Measurements from ENCODE around the gene FCER1G. TPM values are rescaled to one million over a fixed set of nuclear protein-coding genes. Genes with fewer than 3 reads are reported as not detected.

FCER1G gene
- total and polyA plus RNA-seq, 9 of the 15 experiments (the other 6 are each of a cell fraction or from before 2014, with no cell fraction given), result 0.15 to 0.69 (median 0.31) TPM; not detected in 2

DNA sequence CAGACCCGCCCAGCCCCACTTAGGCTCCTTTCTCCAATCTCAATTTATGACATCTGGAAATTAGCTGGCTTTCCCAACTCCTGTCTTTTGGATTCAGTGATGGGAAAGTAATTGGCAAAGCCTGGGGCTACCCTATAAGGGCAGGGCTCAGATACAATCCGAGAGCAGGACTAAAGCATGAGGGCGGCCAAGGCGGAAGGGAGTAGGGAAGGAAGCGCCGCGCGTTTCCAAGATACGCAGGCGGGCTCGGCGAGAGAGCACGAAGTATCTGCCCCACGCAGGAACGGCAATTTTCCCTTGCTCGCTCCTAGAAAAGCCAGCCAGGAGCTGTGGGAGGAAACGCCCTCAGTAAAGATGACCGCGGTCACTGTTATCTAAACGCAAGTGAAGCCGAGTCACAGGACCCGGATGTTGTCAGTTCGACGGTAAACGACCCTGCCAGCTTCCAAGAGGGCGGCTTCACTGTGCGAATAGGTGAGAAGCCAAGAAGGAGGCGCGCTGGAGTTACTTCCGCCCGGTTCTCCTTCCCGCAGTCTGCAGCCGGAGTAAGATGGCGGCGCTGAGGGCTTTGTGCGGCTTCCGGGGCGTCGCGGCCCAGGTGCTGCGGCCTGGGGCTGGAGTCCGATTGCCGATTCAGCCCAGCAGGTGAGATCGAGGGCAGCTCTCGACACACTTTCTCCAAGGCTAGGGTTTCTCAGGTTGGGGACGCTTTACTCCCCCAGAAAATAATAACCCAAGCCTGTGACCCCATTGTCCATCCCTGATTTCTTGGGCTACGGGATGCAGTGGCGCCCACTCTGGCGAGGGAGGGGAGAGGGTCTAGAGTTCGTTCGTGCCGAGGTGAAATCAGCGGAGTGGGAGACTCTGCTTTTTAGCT lies 13.0 kb upstream of the FCER1G start, which contains the start of gene NDUFS2 (continued):
- TF ChIP-seq, protein P1, sequence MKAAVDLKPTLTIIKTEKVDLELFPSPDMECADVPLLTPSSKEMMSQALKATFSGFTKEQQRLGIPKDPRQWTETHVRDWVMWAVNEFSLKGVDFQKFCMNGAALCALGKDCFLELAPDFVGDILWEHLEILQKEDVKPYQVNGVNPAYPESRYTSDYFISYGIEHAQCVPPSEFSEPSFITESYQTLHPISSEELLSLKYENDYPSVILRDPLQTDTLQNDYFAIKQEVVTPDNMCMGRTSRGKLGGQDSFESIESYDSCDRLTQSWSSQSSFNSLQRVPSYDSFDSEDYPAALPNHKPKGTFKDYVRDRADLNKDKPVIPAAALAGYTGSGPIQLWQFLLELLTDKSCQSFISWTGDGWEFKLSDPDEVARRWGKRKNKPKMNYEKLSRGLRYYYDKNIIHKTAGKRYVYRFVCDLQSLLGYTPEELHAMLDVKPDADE (conservative IDR thresholded peaks at IDR 0.05; ENCODE audit: control insufficient read depth, low read depth, low read length), result peak; percentile 95
- TF ChIP-seq DNMT1 (IDR thresholded peaks at IDR 0.05) (0 out of 2 replicates have a peak, but pooled peaks have one; percentile 75), PHF8 (IDR thresholded peaks at IDR 0.05; ENCODE audit: borderline replicate concordance, low read length) (peak; percentile 93), PCBP2 (IDR thresholded peaks at IDR 0.05; ENCODE audit: low read depth, low read length, poor library complexity, severe bottlenecking) (no peak), CBX1 (IDR thresholded peaks at IDR 0.05; ENCODE audit: low read depth) (no peak), ZBTB7A (IDR thresholded peaks at IDR 0.05; ENCODE audit: borderline replicate concordance, control insufficient read depth, low read depth, low read length) (peak; percentile 73), MTA1 (IDR thresholded peaks at IDR 0.05; ENCODE audit: borderline replicate concordance) (0 out of 2 replicates have a peak, but pooled peaks have one; percentile 14), ZNF707 (CRISPR knock-in tag; conservative IDR thresholded peaks at IDR 0.05) (0 out of 2 replicates have a peak, but pooled peaks have one; percentile 22), ZBTB1 (CRISPR knock-in tag; IDR thresholded peaks at IDR 0.05; ENCODE audit: borderline replicate concordance, low read depth) (0 out of 2 replicates have a peak, but pooled peaks have one; percentile 21), SMARCC2 (IDR thresholded peaks at IDR 0.05; ENCODE audit: low read depth) (0 out of 2 replicates have a peak, but pooled peaks have one; percentile 8), MTA3 (IDR thresholded peaks at IDR 0.05; ENCODE audit: borderline replicate concordance) (peak; percentile 60; the same call in 1 of the 2 replicates), ESRRA (IDR thresholded peaks at IDR 0.05; ENCODE audit: borderline replicate concordance, low read depth) (peak; percentile 91), CBX3 (IDR thresholded peaks at IDR 0.05; ENCODE audit: borderline replicate concordance in 1 of 2, low read length in 2 of 2) (no peak), ATF1 (CRISPR knock-in tag; IDR thresholded peaks at IDR 0.05) (no peak), ATF1 (tag; IDR thresholded peaks at IDR 0.05) (peak; percentile 94)
- TF ChIP-seq, protein P2, sequence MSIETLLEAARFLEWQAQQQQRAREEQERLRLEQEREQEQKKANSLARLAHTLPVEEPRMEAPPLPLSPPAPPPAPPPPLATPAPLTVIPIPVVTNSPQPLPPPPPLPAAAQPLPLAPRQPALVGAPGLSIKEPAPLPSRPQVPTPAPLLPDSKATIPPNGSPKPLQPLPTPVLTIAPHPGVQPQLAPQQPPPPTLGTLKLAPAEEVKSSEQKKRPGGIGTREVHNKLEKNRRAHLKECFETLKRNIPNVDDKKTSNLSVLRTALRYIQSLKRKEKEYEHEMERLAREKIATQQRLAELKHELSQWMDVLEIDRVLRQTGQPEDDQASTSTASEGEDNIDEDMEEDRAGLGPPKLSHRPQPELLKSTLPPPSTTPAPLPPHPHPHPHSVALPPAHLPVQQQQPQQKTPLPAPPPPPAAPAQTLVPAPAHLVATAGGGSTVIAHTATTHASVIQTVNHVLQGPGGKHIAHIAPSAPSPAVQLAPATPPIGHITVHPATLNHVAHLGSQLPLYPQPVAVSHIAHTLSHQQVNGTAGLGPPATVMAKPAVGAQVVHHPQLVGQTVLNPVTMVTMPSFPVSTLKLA (conservative IDR thresholded peaks at IDR 0.05), result peak; percentile 49 to 75
- TF ChIP-seq, protein P3, sequence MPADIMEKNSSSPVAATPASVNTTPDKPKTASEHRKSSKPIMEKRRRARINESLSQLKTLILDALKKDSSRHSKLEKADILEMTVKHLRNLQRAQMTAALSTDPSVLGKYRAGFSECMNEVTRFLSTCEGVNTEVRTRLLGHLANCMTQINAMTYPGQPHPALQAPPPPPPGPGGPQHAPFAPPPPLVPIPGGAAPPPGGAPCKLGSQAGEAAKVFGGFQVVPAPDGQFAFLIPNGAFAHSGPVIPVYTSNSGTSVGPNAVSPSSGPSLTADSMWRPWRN (IDR thresholded peaks at IDR 0.05; ENCODE audit: low read depth), result no peak
- TF ChIP-seq, protein P4, sequence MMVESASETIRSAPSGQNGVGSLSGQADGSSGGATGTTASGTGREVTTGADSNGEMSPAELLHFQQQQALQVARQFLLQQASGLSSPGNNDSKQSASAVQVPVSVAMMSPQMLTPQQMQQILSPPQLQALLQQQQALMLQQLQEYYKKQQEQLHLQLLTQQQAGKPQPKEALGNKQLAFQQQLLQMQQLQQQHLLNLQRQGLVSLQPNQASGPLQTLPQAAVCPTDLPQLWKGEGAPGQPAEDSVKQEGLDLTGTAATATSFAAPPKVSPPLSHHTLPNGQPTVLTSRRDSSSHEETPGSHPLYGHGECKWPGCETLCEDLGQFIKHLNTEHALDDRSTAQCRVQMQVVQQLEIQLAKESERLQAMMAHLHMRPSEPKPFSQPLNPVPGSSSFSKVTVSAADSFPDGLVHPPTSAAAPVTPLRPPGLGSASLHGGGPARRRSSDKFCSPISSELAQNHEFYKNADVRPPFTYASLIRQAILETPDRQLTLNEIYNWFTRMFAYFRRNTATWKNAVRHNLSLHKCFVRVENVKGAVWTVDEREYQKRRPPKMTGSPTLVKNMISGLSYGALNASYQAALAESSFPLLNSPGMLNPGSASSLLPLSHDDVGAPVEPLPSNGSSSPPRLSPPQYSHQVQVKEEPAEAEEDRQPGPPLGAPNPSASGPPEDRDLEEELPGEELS (CRISPR knock-in tag; IDR thresholded peaks at IDR 0.05; ENCODE audit: borderline replicate concordance), result peak; percentile 45; the same call in 1 of the 2 replicates
- TF ChIP-seq, protein P5, sequence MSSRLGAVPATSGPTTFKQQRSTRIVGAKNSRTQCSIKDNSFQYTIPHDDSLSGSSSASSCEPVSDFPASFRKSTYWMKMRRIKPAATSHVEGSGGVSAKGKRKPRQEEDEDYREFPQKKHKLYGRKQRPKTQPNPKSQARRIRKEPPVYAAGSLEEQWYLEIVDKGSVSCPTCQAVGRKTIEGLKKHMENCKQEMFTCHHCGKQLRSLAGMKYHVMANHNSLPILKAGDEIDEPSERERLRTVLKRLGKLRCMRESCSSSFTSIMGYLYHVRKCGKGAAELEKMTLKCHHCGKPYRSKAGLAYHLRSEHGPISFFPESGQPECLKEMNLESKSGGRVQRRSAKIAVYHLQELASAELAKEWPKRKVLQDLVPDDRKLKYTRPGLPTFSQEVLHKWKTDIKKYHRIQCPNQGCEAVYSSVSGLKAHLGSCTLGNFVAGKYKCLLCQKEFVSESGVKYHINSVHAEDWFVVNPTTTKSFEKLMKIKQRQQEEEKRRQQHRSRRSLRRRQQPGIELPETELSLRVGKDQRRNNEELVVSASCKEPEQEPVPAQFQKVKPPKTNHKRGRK (tag; IDR thresholded peaks at IDR 0.05), result no peak
